Measurements from ENCODE around the gene EMD.

EMD gene

DNA sequence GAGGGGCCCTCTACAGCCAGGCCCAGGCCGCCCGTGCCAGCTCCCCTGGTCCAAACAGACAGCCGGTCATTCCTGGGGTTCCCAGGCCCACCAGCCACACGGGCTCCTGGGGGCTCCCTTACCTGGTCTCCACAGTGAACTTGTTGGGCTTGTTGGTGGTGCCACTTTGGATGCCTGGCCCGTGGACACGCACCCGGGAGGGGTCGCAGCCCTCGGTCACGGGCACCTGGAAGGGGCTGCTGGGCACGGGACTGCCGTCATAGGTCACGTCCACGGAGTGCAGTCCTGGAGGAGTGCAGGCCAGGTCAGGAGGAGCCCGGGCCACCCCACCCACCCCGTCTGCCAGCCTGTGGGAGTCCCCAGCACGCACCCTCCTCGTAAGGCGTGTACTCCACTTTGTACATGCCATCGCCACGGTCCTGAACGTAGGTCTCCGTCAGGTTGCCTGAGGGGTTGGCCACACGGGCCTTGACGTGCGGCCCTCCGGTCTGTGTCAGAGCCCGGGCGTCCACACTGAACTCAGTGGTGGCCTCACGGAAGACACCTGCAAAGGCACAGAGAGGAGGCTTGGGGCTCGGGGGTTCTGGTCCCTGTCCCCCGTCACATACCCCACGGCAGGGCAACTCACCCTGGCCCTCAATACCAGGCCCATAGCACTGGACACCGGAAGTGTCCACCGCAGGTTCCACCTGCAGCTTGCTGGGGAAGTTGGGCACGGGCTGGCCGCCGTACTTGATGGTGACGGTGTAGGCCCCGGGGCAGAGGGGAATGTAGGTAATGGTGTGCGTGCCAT is 19.5 kb upstream of the EMD start:
- TF ChIP-seq, protein P1, sequence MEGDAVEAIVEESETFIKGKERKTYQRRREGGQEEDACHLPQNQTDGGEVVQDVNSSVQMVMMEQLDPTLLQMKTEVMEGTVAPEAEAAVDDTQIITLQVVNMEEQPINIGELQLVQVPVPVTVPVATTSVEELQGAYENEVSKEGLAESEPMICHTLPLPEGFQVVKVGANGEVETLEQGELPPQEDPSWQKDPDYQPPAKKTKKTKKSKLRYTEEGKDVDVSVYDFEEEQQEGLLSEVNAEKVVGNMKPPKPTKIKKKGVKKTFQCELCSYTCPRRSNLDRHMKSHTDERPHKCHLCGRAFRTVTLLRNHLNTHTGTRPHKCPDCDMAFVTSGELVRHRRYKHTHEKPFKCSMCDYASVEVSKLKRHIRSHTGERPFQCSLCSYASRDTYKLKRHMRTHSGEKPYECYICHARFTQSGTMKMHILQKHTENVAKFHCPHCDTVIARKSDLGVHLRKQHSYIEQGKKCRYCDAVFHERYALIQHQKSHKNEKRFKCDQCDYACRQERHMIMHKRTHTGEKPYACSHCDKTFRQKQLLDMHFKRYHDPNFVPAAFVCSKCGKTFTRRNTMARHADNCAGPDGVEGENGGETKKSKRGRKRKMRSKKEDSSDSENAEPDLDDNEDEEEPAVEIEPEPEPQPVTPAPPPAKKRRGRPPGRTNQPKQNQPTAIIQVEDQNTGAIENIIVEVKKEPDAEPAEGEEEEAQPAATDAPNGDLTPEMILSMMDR (IDR thresholded peaks at IDR 0.05) = no peak

DNA sequence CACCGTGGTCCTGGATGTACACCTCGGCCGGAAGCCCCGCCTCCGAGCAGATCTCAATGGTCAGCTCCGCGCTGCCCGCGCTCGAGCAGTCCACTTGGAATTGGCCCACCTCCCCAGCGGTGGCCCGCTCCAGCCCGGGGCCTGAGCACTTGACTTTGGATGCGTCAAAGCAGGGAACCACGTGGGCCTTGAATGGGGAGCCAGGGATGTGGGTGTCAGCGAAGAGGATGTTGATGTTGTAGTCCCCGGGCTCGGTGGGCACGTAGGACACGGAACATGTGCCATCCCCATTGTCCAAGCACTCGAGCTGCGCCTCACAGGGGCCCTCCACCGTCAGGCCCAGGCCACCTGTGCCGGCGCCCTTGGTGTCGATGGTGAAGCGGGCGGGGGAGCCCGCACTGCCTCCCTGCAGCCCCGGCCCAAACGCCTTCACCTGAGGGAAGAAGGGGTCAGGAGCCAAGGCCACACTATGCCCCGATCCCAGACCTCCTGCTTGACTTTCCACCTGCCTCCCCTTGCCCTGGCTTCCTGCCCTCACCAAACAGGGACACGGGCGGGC is 18.9 kb upstream of the EMD start:
- TF ChIP-seq, protein P1 (IDR thresholded peaks at IDR 0.05) = no peak

DNA sequence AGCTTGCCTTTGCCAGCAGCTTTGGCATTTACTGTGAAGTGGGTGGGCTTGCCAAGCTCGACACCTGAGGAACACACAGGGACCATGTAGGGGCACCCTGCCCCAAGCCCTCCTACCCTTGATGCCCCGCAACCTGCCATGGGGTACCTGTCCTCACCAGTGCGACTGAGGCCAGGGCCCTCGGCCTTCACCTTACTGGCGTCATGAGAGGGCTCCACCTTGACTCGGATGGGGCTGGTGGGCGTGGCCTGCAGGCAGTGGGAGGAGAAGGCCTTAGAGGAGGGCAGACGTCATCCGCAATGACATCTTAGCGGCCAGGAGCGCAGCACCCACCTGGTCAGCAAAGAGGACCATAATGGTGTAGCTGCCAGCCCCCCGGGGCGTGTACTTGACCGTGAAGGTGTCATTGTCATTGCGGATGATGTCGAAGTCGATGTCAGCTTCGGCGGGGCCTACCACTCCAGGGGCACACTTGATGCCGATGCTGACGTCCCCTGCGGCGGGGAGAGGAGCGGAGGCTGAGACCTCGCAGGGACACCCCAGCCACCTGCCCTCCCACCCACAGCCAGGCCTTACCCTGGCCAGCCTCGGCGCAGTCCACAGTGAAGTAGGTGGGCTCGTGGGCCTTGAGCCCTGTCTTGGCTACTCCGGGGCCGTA is 16.9 kb upstream of the EMD start:
- TF ChIP-seq, protein P1 (IDR thresholded peaks at IDR 0.05) = no peak

DNA sequence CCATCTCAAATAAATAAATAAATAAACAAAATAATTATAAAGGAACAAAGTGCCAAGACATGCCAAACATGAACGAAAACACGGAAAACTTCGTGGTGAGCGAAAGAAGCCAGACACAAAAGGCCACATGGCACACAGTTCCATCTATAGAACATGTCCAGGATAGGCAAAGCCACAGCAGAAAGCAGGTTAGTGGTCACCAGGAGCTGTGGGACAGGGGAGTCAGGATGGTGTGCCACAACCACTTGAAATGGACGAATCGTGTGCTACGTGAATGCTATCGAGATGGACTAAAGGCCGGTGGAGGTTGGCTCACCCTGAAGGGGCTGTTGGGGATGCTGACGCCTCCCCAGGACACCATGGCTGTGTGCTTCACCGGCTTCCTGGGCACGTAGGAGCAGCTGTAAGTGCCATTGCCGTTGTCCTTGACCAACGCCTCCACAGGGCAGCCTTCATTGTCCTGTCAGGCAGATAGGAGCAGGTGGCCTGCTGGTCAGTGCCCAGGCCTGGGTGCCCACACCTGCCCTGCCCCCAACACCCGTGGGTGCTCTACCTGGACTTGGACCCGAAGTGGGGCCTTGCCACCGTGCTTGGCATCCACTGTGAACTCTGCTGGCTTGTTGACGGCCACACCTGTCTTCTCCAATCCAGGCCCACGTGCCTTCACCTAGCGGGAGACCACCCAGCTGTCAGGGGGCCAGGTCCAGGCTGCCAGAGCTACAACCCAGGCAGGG is 15.2 kb upstream of the EMD start:
- TF ChIP-seq, protein P1 (IDR thresholded peaks at IDR 0.05) = no peak

DNA sequence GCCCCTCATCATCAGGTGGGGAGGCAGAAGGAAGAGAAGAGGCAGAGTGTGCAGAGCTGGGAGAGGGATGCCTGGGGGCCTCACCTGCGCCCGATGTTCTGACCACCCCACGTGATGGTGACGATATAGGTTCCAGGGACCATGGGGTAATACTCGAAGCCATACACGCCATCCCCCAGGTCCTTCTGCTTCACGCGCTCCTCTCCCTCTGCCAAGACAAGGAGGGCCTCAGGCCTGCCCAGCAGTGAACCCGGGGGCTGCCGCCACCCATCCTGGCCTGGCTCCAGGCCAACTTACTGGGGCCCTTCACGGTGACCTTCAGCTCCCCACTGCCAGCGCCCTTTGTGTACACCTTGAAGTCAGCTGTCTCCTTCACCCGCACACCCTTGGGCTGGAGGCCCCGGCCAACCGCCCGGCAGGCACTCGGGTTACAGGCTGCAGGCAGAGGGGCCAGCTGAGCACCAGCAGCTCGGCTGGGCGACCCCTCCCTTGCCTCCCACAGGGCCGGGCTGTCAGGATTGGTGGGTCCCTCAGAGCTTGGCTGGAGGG is 14.0 kb upstream of the EMD start:
- TF ChIP-seq, protein P1 (IDR thresholded peaks at IDR 0.05) = no peak

DNA sequence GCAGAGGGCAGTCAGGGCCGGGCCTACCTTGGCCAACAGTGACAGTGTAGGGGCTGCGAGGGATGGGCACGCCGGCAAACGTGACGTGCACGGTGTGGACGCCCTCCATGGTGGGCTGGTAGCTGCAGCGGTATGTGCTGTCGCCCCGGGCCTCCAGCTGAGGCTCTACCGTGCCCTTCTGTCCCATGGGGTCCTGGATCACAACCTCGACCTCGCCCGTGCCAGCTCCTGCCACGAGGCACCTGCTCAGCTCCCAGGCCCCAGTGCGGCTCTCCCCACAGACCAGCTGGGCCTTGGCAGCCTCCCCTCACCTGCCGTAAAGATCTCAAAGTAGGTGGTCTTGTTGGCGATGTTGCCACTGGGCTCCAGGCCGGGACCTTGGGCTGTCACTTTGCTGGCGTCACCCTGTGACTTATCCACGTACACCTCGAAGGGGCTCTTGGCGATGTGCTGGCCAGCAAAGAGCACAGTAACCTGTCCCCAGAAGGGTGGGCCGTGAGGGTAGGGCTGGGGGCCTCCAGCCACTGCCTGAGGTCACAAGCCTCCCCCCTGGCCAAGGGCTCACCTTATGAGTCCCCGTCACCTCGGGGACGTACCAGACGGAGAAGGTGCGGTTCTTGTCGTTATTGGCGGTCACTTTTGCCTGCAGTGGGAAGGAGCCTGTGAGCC is 13.0 kb upstream of the EMD start:
- TF ChIP-seq, protein P1 (IDR thresholded peaks at IDR 0.05) = no peak

DNA sequence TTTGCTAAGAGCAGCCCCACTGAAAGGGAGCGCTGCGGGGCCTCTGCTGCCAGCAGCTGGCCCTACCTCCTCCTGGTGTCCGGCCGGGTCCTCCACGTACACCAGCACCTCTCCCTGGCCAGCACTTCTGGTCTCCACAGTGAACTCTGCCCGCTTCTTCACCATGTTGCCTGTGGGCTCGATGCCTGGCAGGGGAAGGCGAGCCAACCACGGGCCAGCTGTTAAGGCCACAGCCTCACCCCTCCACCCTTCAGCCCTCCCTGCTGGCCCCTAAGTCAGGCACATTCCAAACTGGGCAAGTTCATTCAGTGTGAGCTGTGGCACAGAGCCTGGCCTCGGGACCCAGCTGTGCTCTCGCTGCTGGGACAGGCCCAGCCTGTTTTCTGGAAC is 12.4 kb upstream of the EMD start:
- TF ChIP-seq, protein P1 (IDR thresholded peaks at IDR 0.05) = no peak

All from LNCAP (cell line).